ENCODE results near the gene LRRC51. TPM values are rescaled to one million over a fixed set of nuclear protein-coding genes. Genes with fewer than 3 reads are reported as not detected.

The LRRC51 gene
- total RNA-seq, 2 experiments from 2014 or later = 0.87 to 1.1 TPM

DNA sequence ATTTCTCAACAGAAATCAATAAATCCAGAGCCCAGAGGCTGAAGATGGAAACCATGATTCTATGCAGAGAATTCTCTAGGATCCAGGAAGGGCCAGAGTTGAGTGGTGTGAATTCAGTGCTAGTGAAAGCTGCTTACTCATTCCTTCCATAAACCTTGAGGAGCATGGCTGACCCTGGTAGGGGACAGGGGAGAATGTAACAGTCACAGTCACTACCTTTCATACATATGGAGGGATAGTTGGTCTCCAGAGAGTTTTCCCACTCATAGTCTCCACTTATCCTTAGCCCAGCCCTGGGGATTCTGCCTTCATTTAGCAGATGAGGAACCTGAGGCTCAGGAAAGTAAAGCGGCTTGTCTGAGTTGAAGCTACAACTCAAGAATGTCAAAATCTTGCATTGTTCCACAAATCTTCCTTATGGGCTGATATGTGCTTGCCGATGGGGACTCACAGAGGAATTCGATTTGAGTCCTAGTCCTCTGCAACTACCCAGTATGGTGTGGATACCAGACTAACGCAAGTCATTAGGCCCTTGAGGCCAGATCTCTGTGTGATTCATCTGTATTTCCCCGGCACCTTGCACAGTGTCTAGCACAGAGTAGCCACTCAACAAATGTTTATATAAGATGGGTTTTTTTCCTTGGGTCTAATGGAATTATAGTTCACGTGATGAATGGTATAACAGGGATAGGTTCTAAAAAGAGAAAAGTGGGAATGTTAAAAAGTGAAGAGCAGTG, 35.5 kb downstream of the LRRC51 start:
- H3K27ac Mint-ChIP-seq = no peak overlapping the region
- H3K4me1 Mint-ChIP-seq (ENCODE audit: low read depth) = peaks cover 19% of the 10 kb centered on the region
- H3K27me3 ChIP-seq (ENCODE audit: control insufficient read depth in 1 of 2, insufficient read depth in 2 of 2, low read length in 2 of 2) = no peaks in the 10 kb centered on the region
- ChIA-PET CTCF (no interaction called here), POLR2A (interaction anchor here (1.8 kb wide), 1 partner anchor 76 kb away, joined by 8 read pairs; no protein-coding TSS in a partner anchor)
- no peak for DNase-seq
- H3K27me3 Mint-ChIP-seq = peaks cover 14% of the 10 kb centered on the region
- H3K36me3 Mint-ChIP-seq (ENCODE audit: low read depth) = peaks cover 17% of the 10 kb centered on the region
- H3K36me3 ChIP-seq (ENCODE audit: insufficient read depth, low read length) = no peaks in the 10 kb centered on the region
- no peak for ATAC-seq (ENCODE audit: poor library complexity)
- intact Hi-C loops (cut with DNase I, micrococcal nuclease) = loop anchor here (10.0 kb wide), 2 partner anchors 109 to 679 kb away; partner anchors contain the start of genes INPPL1 (in 1 of the 2) and STARD10 (in 1 of the 2)
- no peaks in the 10 kb centered on the region for H3K9me3 Mint-ChIP-seq
- H3K9me3 ChIP-seq (ENCODE audit: control insufficient read depth in 1 of 2, insufficient read depth in 1 of 2, low read length in 2 of 2) = no peaks in the 10 kb centered on the region
- no peak overlapping the region for H3K4me3 ChIP-seq (ENCODE audit: low read length)
- no peak overlapping the region for H3K27ac ChIP-seq (ENCODE audit: low read depth in 1 of 2, low read length in 2 of 2)
- peaks cover 17% of the 10 kb centered on the region for H3K4me1 ChIP-seq (ENCODE audit: insufficient read depth, low read length)
- TF ChIP-seq, protein P1, sequence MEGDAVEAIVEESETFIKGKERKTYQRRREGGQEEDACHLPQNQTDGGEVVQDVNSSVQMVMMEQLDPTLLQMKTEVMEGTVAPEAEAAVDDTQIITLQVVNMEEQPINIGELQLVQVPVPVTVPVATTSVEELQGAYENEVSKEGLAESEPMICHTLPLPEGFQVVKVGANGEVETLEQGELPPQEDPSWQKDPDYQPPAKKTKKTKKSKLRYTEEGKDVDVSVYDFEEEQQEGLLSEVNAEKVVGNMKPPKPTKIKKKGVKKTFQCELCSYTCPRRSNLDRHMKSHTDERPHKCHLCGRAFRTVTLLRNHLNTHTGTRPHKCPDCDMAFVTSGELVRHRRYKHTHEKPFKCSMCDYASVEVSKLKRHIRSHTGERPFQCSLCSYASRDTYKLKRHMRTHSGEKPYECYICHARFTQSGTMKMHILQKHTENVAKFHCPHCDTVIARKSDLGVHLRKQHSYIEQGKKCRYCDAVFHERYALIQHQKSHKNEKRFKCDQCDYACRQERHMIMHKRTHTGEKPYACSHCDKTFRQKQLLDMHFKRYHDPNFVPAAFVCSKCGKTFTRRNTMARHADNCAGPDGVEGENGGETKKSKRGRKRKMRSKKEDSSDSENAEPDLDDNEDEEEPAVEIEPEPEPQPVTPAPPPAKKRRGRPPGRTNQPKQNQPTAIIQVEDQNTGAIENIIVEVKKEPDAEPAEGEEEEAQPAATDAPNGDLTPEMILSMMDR (IDR thresholded peaks at IDR 0.05) = no peak
- H3K4me3 Mint-ChIP-seq = no peak overlapping the region

DNA sequence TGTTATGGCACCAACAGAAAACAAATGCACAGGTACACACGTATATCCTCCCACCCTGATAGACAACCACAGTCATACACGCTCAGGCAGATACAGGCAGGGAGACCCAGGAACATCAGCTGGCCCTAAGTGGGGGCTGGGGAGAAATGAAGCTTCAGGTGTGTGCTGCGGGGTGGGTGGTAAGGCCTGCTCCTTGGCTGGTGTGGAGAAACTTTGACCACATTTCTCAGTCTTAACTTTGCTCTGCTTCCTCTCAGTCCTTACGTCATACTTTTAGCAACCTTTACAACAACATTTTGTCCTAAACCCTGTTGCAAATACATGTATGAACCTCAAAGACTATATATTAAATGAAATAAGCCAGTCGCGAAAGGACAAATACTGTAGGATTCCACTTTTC, 38.5 kb downstream of the LRRC51 start:
- POLR2A ChIA-PET = no interaction called here
- DNase-seq (no peak), ATAC-seq (ENCODE audit: poor library complexity) (no peak)
- H3K9me3 Mint-ChIP-seq = no peaks in the 10 kb centered on the region
- no peaks in the 10 kb centered on the region for H3K4me1 Mint-ChIP-seq (ENCODE audit: low read depth)
- Histone ChIP-seq H3K4me3 (ENCODE audit: low read length) (no peak overlapping the region), H3K9me3 (ENCODE audit: control insufficient read depth in 1 of 2, insufficient read depth in 1 of 2, low read length in 2 of 2) (no peaks in the 10 kb centered on the region), H3K36me3 (ENCODE audit: insufficient read depth, low read length) (no peaks in the 10 kb centered on the region), H3K27ac (ENCODE audit: low read depth in 1 of 2, low read length in 2 of 2) (no peak overlapping the region), H3K27me3 (ENCODE audit: control insufficient read depth in 1 of 2, insufficient read depth in 2 of 2, low read length in 2 of 2) (no peaks in the 10 kb centered on the region), H3K4me1 (ENCODE audit: insufficient read depth, low read length) (no peaks in the 10 kb centered on the region)
- CTCF ChIA-PET = interaction anchor here (0.6 kb wide), 1 partner anchor 137 kb away, joined by 3 read pairs; no protein-coding TSS in a partner anchor
- H3K4me3 Mint-ChIP-seq = no peak overlapping the region
- H3K27me3 Mint-ChIP-seq = peaks cover 25% of the 10 kb centered on the region
- no peak overlapping the region for H3K27ac Mint-ChIP-seq
- intact Hi-C loops (cut with DNase I, micrococcal nuclease) = loop anchor here (10.0 kb wide), 2 partner anchors 106 to 676 kb away; partner anchors contain the start of genes INPPL1 (in 1 of the 2) and STARD10 (in 1 of the 2)
- no peaks in the 10 kb centered on the region for H3K36me3 Mint-ChIP-seq (ENCODE audit: low read depth)
- TF ChIP-seq, protein P1 (IDR thresholded peaks at IDR 0.05) = no peak

DNA sequence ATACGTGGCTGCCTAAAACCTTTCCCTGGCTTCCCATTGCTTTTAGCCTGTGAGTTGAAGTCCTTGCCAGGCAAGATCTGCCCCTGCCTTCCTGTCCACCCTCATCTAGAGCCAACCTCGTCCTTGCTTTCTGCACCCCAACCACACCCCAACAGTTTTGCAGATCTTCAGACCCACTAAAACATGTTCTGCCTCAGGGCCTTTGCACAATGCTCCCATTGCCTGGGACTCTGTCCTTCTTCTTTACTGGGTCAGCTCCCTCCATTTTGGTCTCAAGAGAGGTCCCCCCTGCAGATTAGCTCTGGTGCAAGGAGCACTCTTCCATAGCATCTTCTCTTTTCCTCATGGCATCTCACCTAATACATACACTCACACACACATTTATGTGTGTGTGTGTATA, 40.3 kb downstream of the LRRC51 start:
- Histone ChIP-seq H3K9me3 (ENCODE audit: control insufficient read depth in 1 of 2, insufficient read depth in 1 of 2, low read length in 2 of 2) (no peaks in the 10 kb centered on the region), H3K27me3 (ENCODE audit: control insufficient read depth in 1 of 2, insufficient read depth in 2 of 2, low read length in 2 of 2) (no peaks in the 10 kb centered on the region), H3K4me3 (ENCODE audit: low read length) (no peak overlapping the region), H3K27ac (ENCODE audit: low read depth in 1 of 2, low read length in 2 of 2) (no peak overlapping the region), H3K4me1 (ENCODE audit: insufficient read depth, low read length) (no peaks in the 10 kb centered on the region), H3K36me3 (ENCODE audit: insufficient read depth, low read length) (no peaks in the 10 kb centered on the region)
- Mint-ChIP-seq H3K27ac (no peak overlapping the region), H3K4me3 (no peak overlapping the region), H3K4me1 (ENCODE audit: low read depth) (no peaks in the 10 kb centered on the region), H3K9me3 (no peaks in the 10 kb centered on the region), H3K36me3 (ENCODE audit: low read depth) (no peaks in the 10 kb centered on the region), H3K27me3 (peaks cover 25% of the 10 kb centered on the region)
- POLR2A ChIA-PET = no interaction called here
- DNase-seq (no peak), ATAC-seq (ENCODE audit: poor library complexity) (no peak)
- intact Hi-C loops (cut with DNase I, micrococcal nuclease) = no loop called here
- TF ChIP-seq, protein P1 (IDR thresholded peaks at IDR 0.05) = no peak
- CTCF ChIA-PET = no interaction called here

Data from CD4-positive, alpha-beta T cell (primary cell).